NCI-H2171 treated with DMSO at 0.1 percent for 48 hours (cell line): Measurements from ENCODE around the gene ZNF586.
"Not testable (repeated sequence)": the region's sequence is repeated elsewhere in the genome, so short reads cannot be mapped to it uniquely, and the experiment has no call there.

Experiments used
- DNase-seq: peaks from one replicate; lab custom pipeline; 2025; lab: John Stamatoyannopoulos, UW

Gene ZNF586

DNA sequence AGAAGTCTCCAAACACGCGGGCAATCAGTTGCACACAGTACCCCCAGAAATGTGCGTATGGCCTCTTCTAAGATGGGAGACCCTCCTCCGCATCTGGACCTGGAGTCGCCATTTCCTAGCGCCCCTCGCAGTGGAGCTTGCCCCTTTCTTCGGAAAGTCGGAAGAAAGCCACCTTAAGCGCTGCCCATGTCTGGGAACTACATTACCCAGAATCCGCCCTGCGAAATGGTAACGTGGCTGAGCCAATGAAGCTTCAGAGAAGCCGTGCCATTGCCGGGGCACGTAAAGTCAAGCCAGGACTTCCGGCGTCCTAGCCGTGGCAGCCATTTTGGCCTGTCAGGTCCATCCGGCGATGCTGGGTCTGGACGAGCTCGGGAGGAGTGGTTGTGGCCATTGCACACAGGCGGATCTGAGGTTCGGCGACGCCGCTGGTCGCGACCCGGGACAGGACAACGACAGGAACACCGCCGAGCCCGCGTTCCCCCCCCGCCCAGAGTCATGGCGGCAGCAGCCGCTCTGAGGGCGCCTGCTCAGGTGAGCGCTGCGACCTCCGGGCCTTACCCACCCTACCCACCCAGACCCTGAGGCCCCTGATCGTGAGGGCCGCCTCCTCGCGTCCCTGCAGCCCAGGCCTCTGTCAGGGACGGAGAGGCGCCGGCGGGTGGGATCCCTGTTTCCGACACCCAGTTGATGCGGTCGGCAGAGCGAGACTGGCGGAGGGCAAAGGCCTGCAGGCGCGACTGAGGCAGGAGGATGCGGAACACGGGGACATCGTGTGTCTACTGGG is at the start of gene ZNF586:
Gene ZNF586 (plus strand): TSS at position 332 of the 787 bp plus-strand sequence. CDS start 167 bp downstream, at position 499.
- DNase-seq = peak; percentile 89

DNA sequence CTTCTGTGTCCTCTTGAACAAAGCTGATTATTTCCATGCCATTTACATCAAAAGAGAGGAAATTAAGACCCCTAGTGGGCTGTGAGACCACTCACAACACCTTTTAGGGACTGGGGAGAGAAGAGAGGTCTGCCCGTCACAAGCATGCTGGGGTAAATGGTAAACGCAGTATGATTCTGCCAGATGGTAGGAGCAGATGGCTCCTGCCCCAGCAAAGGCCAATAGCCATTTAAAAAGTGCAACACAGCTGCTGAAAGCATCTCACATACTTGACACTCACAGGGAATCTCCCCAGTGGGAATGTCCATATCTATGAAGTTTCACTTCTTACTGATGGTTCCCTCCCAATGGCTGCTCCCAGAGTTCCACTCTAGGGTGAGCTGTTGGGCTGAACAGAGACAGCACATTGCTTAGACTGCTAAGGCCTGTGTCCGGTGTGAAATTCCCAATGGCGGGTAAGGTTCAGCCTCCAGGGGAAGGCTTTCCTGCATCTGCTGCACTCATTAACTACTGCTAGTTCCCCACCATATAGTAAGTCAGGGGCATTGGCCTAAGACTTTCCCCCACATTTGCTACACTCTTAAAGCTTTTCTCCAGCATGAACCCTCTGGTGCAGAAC is 49.5 kb upstream of the ZNF586 start:
- DNase-seq = peak; percentile 76

DNA sequence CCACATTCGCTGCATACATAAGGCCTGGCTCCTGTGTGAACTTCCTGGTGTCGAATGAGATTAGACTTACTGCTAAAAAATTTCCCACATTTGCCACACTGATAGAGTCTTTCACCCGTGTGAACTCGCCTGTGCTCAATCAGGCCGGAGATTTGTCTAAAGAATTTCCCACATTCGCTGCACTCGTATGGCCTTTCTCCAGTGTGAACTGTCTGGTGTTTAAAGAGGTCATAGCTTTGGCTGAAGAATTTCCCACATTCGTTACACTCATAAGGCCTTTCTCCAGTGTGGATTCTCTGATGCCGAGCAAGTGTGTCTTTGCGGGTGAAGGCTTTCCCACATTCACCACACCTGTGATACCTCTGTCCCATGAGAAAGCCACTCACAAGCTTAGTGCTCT is 48.6 kb upstream of the ZNF586 start:
- no peak for DNase-seq

DNA sequence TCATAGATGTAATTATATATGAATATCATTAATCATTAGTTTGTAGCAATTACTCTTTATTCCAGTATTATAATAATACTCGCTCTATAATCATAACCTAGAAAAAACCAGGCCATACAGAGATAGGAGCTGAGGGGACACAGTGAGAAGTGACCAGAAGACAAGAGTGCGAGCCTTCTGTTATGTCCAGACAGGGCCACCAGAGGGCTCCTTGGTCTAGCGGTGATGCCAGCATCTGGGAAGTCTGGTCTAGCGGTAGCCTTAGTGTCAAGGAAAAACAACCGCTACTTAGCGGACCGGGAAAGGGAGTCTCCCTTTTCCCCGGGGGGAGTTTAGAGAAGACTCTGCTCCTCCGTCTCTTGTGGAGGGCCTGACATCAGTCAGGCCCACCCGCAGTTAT is 31.2 kb upstream of the ZNF586 start:
- not testable (repeated sequence) for DNase-seq

DNA sequence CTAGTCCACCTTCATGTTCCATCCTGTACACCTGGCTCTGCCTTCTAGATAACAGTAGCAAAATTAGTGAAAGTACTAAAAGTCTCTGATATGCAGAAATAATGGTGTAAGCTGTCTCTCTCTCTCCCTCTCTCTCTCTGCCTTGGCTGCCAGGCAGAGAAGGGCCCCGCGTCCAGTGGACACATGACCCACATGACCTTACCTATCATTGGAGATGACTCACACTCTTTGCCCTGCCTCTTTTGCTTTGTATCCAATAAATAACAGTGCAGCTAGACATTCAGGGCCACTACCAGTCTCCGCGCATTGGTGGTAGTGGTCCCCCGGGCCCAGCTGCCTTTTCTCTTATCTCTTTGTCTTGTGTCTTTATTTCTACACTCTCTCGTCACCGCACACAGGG is 30.7 kb upstream of the ZNF586 start:
- not testable (repeated sequence) for DNase-seq

DNA sequence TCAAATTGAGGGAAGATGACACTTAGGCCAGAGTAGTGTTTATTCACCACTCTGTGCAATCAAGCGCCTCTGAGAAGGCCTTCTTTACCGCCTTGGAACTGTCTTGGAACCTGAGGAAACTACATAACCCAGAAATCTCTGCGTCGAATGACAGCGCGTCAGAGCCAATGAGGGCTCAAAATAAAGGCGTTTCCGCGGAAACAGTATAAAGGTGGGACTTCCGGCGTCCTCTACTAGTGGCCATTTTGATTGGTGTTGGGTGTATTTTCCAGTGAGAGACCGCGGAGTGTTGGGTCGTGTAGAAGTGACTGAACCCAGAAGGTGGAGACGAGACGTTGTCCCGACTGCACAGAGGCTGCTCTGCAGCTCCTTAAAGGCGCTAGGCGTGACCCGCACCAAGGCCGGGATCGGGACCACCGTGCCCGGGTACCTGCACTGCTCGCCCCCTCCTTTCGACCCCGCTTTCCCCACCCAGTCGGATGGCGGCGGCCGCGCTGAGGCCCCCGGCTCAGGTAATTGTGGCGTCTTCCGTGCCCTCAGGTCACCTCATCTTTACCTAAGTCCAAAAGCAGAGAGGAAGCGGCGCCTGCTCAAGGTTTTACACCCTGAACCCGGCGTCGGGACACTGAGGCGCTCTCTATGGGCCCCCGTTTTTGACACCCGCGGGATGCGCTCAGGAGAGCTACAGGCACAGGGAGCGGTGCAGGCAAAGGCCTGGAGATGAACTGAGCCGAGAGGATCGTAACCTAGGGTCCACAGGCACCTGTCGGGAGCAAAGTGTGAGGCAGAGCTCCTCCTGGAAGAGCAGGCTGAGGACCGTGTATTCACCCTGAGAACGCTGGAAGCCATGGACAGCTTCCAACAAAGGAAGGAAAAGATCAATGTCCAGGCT is 22.6 kb upstream of the ZNF586 start, which contains the start of gene ZNF776:
Gene ZNF776 (plus strand): TSS at position 236 of the 892 bp plus-strand sequence. CDS start 244 bp downstream, at position 480.
- peak; percentile 92 for DNase-seq

DNA sequence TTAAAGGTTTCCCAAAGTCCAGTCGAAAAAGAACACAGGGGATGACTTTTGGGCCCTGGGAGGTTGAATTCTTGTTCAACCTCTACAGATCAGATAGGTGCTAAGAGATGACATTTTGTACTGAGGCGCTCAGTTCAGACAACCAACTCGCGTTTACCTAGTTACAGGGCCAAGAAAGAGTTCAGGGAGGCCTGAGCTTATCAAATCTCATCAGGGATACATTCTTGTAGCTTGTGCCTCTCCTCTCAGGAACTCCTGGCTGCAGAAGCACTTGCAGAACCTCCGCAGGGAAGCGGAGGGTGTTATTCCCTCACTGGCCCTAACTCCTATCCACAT is 22.0 kb upstream of the ZNF586 start:
- no peak for DNase-seq

DNA sequence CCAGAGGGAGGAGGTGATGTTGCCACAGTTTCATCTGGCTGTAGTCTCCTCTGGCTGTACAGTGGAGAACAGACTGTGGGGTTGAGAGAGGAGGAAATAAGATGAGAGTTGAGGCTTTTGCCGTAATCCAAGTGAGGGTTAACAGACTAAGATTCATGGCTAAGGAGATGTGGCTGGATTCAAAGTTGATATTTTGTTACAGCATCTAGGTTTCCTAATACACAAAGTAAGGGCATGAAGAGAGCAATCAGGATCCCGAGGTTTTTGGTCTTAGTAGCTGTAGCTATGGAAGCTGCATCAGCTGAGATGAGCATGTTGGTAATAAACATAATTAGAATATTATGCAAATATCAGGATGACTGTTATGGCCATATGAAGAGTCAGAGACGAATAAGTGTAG is 21.4 kb upstream of the ZNF586 start:
- no peak for DNase-seq

DNA sequence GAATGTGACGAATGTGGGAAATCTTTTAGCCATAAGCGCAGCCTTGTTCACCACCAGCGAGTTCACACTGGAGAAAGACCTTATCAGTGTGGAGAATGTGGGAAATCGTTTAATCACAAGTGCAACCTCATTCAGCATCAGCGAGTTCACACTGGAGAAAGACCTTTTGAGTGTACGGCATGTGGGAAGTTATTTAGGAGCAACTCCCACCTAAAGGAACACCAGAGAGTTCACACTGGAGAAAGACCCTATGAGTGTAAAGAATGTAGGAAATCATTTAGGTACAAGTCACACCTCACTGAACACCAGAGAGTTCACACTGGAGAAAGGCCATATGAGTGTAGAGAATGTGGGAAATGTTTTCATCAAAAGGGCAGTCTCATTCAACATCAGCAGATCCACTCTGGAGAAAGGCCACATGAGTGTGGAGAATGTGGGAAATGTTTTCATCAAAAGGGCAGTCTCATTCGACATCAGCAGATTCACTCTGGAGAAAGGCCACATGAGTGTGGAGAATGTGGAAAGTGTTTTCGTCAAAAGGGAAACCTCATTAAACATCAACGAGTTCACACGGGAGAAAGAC is 15.3 kb upstream of the ZNF586 start:
- no peak for DNase-seq

DNA sequence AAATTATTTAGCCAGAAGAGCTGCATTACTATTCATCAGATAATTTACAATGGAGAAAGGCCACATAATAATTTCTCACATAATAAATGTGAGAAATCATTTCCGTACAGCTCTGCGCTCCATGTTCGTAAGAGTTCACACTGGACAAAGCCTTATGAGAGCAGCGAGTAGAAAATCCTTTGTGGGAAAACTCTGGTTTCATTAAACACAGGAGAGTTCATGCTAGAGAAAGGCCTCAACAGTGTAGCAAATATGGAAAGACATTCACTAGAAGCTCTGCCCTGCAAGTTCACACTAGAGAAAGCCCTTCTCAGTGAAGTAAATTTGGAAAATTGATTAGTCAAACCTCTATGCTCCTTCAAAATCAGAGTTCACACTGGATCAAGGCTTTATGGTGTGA is 14.4 kb upstream of the ZNF586 start:
- DNase-seq = no peak

DNA sequence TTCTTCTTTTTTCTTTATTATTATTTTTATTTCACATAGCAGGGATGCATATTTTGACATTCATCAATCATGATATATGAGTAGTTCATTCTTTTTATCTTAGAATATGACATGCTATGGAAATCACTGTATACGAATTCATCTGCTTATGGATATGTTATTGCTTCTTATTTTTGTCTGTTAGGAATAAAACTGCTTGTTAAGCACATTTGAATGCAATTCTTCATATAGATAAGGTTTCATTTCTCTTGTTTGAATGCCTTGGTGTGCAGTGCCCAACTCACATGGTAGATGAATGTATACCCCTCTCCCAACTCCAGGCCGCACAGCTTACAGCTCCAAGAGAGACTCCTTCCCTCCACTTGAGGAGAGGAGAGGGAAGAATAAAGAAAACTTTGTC is 11.5 kb upstream of the ZNF586 start:
- no peak for DNase-seq

DNA sequence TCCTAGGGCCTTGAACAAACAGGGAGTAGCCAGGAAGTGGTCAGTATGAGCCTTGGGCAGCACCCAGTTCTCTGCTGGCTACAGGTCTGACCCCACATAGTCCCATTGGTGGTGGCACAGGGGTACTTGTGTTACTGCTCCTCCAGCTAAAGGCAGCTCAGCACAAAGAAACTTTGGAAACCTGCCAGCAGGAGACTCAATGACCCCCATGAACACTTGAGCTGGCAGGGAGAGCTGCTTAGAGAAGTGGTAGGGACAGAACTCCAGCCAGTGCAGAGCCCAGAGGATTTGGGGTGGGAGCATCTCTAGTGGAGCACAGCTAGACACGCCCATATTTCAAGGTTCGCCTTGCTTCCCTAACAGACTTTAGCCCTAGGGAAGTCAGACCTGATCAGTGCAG is 10.4 kb upstream of the ZNF586 start:
- no peak for DNase-seq

DNA sequence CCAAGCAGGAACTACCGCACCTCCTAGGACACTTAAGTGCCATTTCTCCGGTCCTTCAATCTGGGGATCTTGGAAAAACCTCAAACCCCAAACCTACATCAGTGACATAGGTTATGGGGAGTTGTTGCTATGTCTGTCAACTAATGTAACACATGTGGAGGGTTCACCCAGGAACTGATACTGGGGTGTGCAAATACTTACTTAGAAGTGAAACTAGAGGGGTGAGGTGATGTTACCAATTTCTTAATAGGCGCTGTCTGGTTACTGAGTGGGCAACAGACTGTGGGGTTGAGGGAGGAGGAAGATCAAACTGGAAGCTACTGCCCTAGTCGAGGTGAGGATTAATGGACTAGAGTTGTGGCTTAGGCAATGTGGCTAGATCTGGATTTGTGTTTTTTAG is 1.9 kb downstream of the ZNF586 start:
- DNase-seq = no peak

DNA sequence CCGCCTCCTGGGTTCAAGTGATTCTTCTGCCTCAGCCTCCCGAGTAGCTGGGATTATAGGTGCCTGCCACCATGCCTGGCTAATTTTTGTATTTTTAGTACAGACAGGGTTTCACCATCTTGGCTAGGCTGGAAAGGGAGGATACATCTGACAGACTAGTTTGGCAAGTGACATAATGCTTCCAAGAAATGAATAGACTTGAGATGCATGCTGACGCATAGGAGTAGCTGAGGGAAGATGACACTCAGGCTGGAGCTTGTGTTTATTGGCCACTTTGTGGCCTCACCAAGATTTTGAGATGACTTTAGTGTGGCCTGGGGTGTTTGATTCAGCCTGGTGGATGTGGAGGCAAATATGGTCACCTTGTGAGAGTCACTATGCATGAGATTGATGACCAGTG is 4.0 kb downstream of the ZNF586 start:
- DNase-seq = no peak

DNA sequence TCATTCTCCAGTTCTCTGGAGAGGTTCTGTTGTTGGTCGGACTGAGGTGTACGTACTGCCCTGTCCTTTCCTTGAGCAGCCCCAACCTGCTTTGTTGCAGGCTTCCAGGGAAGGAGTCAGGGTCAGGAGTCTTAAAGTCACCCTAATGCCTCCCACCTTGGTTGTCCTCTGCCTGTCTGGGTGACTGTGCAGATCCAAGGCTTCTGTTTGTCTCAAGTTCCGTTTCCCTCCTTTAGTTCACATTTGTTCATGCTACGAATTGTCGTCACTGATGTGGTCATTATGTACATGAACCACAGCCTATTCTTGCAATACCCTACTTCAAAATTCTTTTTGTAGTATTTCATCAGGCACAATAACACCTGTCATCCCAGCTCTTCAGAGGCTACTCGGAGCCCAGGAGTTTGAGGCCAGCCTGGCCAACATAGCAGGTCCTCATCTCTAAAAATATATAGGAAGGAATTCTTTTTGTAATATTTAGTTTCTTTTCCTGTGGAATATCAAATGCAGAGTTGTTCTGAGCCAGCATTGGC is 7.4 kb downstream of the ZNF586 start:
- no peak for DNase-seq

DNA sequence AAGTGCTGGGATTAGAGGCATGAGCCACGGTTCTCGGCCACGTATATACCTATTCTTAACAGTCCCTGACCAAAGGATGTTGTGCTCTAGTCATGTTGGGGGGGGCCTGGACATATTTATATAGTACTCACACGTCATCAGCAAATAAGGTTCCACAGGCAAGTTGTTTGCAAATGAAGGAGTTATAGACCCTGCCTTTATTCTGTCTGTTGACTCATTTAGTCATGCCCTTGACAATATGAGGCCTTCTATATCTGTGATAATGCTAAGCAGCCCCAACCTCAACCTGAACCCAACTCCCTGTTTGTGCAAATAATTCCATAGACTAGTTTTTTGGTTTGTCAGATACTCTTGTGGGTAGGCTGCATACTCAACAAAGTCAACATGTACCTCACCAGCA is 8.9 kb downstream of the ZNF586 start:
- DNase-seq = no peak

DNA sequence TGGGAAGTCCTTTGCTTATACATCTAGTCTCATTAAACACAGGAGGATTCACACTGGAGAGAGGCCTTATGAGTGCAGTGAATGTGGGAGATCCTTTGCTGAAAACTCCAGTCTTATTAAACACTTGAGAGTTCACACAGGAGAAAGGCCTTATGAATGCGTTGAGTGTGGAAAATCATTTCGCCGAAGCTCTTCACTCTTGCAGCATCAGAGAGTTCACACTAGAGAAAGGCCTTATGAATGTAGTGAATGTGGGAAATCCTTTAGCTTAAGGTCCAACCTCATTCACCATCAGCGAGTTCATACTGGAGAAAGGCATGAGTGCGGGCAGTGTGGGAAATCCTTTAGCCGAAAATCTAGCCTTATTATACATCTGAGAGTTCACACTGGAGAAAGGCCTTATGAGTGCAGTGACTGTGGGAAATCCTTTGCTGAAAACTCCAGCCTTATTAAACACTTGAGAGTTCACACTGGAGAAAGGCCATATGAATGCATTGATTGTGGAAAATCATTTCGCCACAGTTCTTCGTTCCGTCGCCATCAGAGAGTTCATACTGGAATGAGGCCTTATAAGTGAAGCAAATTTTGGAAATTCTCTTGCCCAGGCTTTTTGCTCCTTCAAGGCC is 9.9 kb downstream of the ZNF586 start:
- DNase-seq = no peak

DNA sequence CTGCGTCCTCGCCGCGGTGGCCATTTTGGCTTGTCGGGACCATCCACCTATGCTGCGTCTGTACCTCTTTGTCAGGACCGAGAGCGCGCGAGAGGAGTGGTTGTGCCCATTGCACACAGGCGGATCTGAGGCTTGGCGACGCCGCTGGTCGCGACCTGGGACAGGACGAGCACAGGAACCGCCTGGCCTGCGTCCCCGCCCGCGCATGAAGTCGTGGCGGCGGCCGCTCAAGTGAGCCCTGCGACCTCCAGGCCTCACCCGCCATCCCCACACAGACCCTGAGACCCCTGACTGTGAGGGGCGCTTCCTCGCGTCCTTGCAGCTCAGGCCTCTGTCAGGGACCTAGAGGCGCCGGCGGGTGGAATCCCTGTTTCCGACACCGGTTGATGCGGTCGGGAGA is 16.8 kb downstream of the ZNF586 start:
- no peak for DNase-seq

DNA sequence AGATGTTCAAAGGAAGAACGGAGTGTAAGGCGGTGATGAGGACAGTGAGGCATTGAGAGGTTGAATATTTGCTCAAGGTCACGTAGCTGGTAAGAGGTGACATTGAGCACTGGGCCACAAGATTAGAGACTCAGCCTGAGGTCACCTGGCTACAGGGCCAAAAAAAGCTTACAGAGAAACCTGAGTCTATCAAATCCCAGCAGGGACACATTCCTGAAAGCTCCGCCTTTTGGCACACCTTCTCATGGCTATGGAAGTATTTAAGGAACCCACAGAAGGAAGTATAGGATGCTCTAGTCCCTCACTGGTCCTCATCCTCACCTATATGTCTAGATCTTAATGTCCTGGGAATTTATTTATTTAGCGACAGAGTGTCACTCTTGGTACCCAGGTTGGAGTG is 17.4 kb downstream of the ZNF586 start:
- DNase-seq = no peak

DNA sequence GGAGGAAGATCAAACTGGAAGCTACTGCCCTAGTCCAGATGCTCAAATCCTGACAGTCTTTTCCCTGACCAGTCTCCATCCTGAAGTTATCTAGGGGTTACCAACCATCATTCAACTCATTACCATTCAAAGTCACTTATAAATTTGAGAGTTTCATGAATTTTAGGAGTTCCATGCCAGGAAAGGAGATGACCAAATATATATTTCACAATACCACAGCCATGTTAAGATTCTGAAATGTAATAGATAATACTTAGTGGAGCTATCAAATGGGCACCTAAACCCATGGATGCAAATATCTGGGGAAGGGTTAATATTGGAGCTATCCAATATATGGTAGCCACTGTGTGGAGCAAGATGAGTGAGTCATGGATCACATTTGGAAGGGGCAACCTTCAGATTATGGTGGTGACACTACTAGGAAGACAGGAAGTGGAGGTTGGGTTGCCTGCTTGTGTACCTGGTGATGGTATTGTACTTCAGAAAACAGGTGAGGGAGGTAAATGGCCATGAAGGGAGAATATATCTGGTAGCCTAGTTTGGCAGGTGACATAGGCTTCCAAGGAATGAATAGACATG is 18.7 kb downstream of the ZNF586 start:
- DNase-seq = no peak

DNA sequence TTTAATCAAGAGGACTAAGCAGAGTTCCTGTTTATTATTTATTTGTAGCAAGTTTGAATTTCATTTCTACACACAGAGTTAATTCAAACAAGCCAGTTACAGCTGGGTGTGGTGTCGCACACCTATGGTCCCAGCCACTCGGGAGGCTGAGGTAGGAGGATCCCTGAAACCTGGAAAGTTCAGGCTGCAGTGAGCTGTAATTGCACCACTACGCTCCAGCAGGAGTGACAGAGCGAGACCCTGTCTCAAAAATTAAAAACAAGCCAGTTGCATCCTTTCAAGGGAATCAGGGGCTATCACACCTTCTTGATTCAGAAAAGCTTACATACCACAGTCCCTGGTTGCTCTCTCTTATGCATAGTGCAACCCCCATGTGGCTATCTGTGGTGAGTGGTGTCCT is 19.8 kb downstream of the ZNF586 start:
- no peak for DNase-seq
